Activated naive CD8-positive, alpha-beta T cell treated with anti-CD3 and anti-CD28 coated beads, Interleukin-2, amount 10 ng/mL, durations not matched to agents 7 days and 5 days (primary cell): ENCODE results near the gene PDXK. TPM values are rescaled to one million over a fixed set of nuclear protein-coding genes. Genes with fewer than 3 reads are reported as not detected.

Source experiments
- ATAC-seq: fragments of 150-1000 bp; cut with Tn5 transposase; one replicate; pipeline ENCODE4 v1.10.0; 2021; ENCODE audit warnings: low read depth, moderate library complexity
- POLR2A ChIA-PET: fragments of 350-600 bp; sonication (Branson Sonifier 250); formaldehyde crosslinking; loops from one replicate; lab custom pipeline; 2021; ENCODE audit warnings: antibody characterized with exemption; lab: Charles Lee
- DNase-seq: peaks from one replicate; pipeline ENCODE4 v3.0.0; 2021
- H3K27ac Mint-ChIP-seq: one replicate; pipeline ENCODE4 v1.8.0; 2022; ENCODE audit warnings: mild to moderate bottlenecking, mixed read lengths
- H3K27me3 Mint-ChIP-seq: one replicate; pipeline ENCODE4 v1.8.0; 2022; ENCODE audit warnings: mild to moderate bottlenecking, moderate library complexity, mixed read lengths
- H3K36me3 Mint-ChIP-seq: one replicate; pipeline ENCODE4 v1.8.0; 2021; ENCODE audit warnings: mild to moderate bottlenecking, mixed read lengths
- H3K4me1 Mint-ChIP-seq: one replicate; pipeline ENCODE4 v1.8.0; 2021; ENCODE audit warnings: mixed read lengths
- H3K4me3 Mint-ChIP-seq: one replicate; pipeline ENCODE4 v1.8.0; 2022; ENCODE audit warnings: mild to moderate bottlenecking, moderate library complexity, mixed read lengths
- H3K9me3 Mint-ChIP-seq: one replicate; pipeline ENCODE4 v1.8.0; 2021; ENCODE audit warnings: mixed read lengths
- total RNA-seq, 2 experiments: library from RNA; stranded (reverse); gene quantifications; one replicate each; pipeline ENCODE4 v1.2.3, GENCODE V29; 2021

Gene PDXK
- total RNA-seq, 2 experiments from 2014 or later, result 96.9 to 101 TPM

GRCh38 chr21:43720539-43721166, 1.7 kb downstream of the PDXK start:
- Mint-ChIP-seq H3K27me3 (peaks cover 14% of the 10 kb centered on the region), H3K36me3 (peaks cover 6% of the 10 kb centered on the region), H3K27ac (peak overlapping the region; percentile 64), H3K9me3 (no peaks in the 10 kb centered on the region), H3K4me1 (peaks cover 27% of the 10 kb centered on the region), H3K4me3 (peak overlapping the region; percentile 87)
- POLR2A ChIA-PET, result interaction anchor here (2.6 to 2.7 kb wide), 2 partner anchors 8 to 61 kb away, joined by 12 to 35 read pairs; partner anchors contain the start of genes HSF2BP and RRP1B
- ATAC-seq (no peak), DNase-seq (no peak)

GRCh38 chr21:43721206-43721605, 2.3 kb downstream of the PDXK start:
- Mint-ChIP-seq H3K9me3 (no peaks in the 10 kb centered on the region), H3K27me3 (peaks cover 13% of the 10 kb centered on the region), H3K36me3 (peaks cover 9% of the 10 kb centered on the region), H3K4me3 (peak overlapping the region; percentile 87), H3K4me1 (peaks cover 33% of the 10 kb centered on the region), H3K27ac (no peak overlapping the region)
- no peak for ATAC-seq
- DNase-seq, result no peak
- POLR2A ChIA-PET, result interaction anchor here (2.6 to 2.7 kb wide), 2 partner anchors 8 to 61 kb away, joined by 12 to 35 read pairs; partner anchors contain the start of genes HSF2BP and RRP1B

DNA sequence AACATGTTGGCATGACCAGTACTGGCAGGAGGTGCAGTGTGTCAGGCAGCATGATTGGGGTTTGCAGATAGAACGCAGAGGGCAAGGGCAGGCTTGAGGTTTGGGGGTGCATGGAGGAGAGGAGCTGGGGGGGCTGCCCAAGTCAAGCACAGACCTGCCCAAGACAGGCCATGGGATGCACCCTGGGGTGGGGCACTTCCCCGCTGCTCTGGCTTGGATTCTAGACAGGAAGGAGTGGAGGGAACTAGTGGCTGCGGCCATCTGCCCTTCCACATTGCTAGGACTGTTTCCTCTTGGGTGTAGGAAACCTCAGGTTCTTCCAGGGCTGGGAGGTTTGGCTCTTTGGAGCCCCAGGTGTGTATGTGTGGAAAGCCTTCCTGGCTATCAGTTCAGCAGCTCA, 3.0 kb downstream of the PDXK start:
- Mint-ChIP-seq H3K27ac (no peak overlapping the region), H3K27me3 (peaks cover 6% of the 10 kb centered on the region), H3K9me3 (no peaks in the 10 kb centered on the region), H3K4me1 (peaks cover 37% of the 10 kb centered on the region), H3K36me3 (peaks cover 13% of the 10 kb centered on the region), H3K4me3 (no peak overlapping the region)
- DNase-seq (no peak), ATAC-seq (no peak)
- POLR2A ChIA-PET, result interaction anchor here (2.7 kb wide), 1 partner anchor 62 kb away, joined by 12 read pairs; the partner anchor contains the start of genes HSF2BP and RRP1B

DNA sequence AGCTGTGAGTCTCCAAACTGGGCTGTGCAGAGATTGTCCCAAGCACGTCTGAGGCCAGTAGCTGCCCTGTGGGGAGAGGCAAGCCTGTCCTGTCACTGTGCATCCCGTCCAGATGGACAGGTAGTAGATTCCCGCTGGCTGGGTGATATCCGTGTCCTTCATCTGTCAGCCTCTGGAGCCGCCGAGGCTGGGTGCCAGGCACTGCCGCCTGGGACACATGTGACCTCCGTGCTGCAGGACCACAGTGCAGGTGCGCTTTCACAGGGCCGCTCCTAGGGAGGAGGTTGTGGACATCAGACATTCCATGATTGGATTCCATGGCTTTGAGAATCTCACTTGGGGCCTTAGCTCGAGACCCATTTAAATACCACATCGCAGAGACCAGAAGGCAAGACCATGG, 4.7 kb downstream of the PDXK start:
- peaks cover 13% of the 10 kb centered on the region for H3K36me3 Mint-ChIP-seq
- no peak overlapping the region for H3K4me3 Mint-ChIP-seq
- ATAC-seq (no peak), DNase-seq (no peak)
- POLR2A ChIA-PET, result interaction anchor here (0.7 kb wide), 1 partner anchor 26 kb away, joined by 3 read pairs; no protein-coding TSS in a partner anchor
- no peaks in the 10 kb centered on the region for H3K27me3 Mint-ChIP-seq
- peaks cover 51% of the 10 kb centered on the region for H3K4me1 Mint-ChIP-seq
- H3K9me3 Mint-ChIP-seq, result no peaks in the 10 kb centered on the region
- no peak overlapping the region for H3K27ac Mint-ChIP-seq

- POLR2A ChIA-PET, result interaction anchor here (0.8 to 4.2 kb wide), 5 partner anchors 7 to 67 kb away, joined by 3 to 35 read pairs (median 7); partner anchors contain the start of genes HSF2BP, PDXK and RRP1B
- peaks cover 45% of the 10 kb centered on the region for H3K4me1 Mint-ChIP-seq
- peaks cover 9% of the 10 kb centered on the region for H3K36me3 Mint-ChIP-seq
- no peak for ATAC-seq
- peak overlapping the region; percentile 45 for H3K27ac Mint-ChIP-seq
- no peak for DNase-seq
- H3K9me3 Mint-ChIP-seq, result no peaks in the 10 kb centered on the region
- peak overlapping the region; percentile 81 for H3K4me3 Mint-ChIP-seq
- no peaks in the 10 kb centered on the region for H3K27me3 Mint-ChIP-seq
These were observed 8.0 kb downstream of the PDXK start for GRCh38 chr21:43726686-43727518.

DNA sequence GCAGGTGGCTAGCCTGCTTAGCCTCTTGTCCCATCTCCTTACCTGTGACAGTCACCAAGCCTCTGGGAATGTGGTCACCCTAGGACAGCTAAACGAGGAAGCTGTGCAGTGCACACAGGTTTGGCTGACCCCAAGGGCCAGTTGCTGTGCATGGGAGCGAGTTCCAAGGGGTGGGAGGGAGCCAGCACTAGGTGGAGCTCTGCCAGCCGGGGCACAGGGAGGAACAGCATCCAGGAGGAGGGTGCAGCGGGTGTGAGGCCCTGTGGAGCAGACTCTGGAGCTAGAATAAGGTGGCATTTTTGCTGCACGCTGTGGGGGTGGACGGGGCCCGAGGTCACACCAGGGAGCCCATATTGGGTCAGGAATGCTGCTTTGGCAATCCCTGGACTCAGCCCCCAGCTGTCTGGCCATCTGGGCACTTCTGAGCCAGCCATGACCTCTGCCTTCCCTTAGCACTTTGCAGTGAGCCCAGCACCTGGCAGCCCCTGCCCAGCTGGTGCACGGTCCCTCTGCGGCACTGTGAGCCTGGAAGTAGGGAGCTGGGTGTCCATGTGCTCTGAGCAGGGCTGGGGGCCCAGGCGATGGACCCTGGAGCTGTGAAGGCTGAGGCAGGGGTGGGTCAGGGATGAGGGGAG, 8.7 kb downstream of the PDXK start:
- H3K36me3 Mint-ChIP-seq, result peaks cover 9% of the 10 kb centered on the region
- no peak for ATAC-seq
- H3K4me1 Mint-ChIP-seq, result peaks cover 44% of the 10 kb centered on the region
- no peaks in the 10 kb centered on the region for H3K9me3 Mint-ChIP-seq
- H3K27me3 Mint-ChIP-seq, result no peaks in the 10 kb centered on the region
- POLR2A ChIA-PET, result interaction anchor here (0.8 to 4.2 kb wide), 6 partner anchors 8 to 68 kb away, joined by 3 to 35 read pairs (median 6); partner anchors contain the start of genes HSF2BP, PDXK and RRP1B
- H3K4me3 Mint-ChIP-seq, result peak overlapping the region; percentile 81
- peak overlapping the region; percentile 76 for H3K27ac Mint-ChIP-seq
- no peak for DNase-seq

DNA sequence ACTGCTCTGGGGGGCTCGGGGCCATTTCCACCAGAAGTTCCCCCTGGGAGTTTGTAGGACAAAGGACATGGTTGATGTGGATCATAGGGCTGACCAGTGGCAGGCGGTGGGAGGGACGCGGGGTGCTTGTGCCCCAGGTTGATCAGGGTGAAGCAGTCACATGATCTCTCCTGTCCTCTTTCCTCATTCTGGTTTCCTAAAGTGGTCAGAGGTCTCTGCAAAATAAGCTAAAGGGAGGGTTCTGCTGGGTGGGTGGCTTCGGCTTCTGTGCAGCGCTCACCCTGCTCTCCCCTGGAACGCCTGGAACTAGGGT, 9.2 kb downstream of the PDXK start:
- POLR2A ChIA-PET, result interaction anchor here (1.5 to 4.2 kb wide), 5 partner anchors 8 to 68 kb away, joined by 5 to 35 read pairs (median 7); partner anchors contain the start of genes HSF2BP, PDXK and RRP1B

GRCh38 chr21:43728467-43729390, 9.8 kb downstream of the PDXK start:
- DNase-seq, result peak; percentile 82
- no peaks in the 10 kb centered on the region for H3K9me3 Mint-ChIP-seq
- H3K36me3 Mint-ChIP-seq, result peaks cover 8% of the 10 kb centered on the region
- peak overlapping the region; percentile 76 for H3K27ac Mint-ChIP-seq
- ATAC-seq, result peak; percentile 89
- H3K27me3 Mint-ChIP-seq, result no peaks in the 10 kb centered on the region
- POLR2A ChIA-PET, result interaction anchor here (1.5 to 4.2 kb wide), 5 partner anchors 8 to 69 kb away, joined by 5 to 35 read pairs (median 7); partner anchors contain the start of genes HSF2BP, PDXK and RRP1B
- peaks cover 48% of the 10 kb centered on the region for H3K4me1 Mint-ChIP-seq
- H3K4me3 Mint-ChIP-seq, result peak overlapping the region; percentile 81

More for the DNA sequence above, 9.2 kb downstream of the PDXK start:
- Mint-ChIP-seq H3K4me3 (peak overlapping the region; percentile 81), H3K4me1 (peaks cover 44% of the 10 kb centered on the region), H3K27ac (peak overlapping the region; percentile 76), H3K36me3 (peaks cover 9% of the 10 kb centered on the region), H3K9me3 (no peaks in the 10 kb centered on the region), H3K27me3 (no peaks in the 10 kb centered on the region)
- DNase-seq, result no peak
- no peak for ATAC-seq

- ATAC-seq (no peak), DNase-seq (no peak)
- POLR2A ChIA-PET, result no interaction called here
- no peaks in the 10 kb centered on the region for H3K27me3 Mint-ChIP-seq
- H3K36me3 Mint-ChIP-seq, result peaks cover 8% of the 10 kb centered on the region
- no peaks in the 10 kb centered on the region for H3K9me3 Mint-ChIP-seq
- H3K4me1 Mint-ChIP-seq, result peaks cover 47% of the 10 kb centered on the region
- H3K4me3 Mint-ChIP-seq, result no peak overlapping the region
- H3K27ac Mint-ChIP-seq, result no peak overlapping the region
These were observed 12.5 kb downstream of the PDXK start for GRCh38 chr21:43731476-43731875.

GRCh38 chr21:43731891-43732711, 13.2 kb downstream of the PDXK start:
- no peak overlapping the region for H3K4me3 Mint-ChIP-seq
- no peaks in the 10 kb centered on the region for H3K27me3 Mint-ChIP-seq
- H3K4me1 Mint-ChIP-seq, result peaks cover 40% of the 10 kb centered on the region
- no peak for ATAC-seq
- H3K9me3 Mint-ChIP-seq, result no peaks in the 10 kb centered on the region
- H3K27ac Mint-ChIP-seq, result no peak overlapping the region
- no peak for DNase-seq
- H3K36me3 Mint-ChIP-seq, result peaks cover 8% of the 10 kb centered on the region
- POLR2A ChIA-PET, result no interaction called here

DNA sequence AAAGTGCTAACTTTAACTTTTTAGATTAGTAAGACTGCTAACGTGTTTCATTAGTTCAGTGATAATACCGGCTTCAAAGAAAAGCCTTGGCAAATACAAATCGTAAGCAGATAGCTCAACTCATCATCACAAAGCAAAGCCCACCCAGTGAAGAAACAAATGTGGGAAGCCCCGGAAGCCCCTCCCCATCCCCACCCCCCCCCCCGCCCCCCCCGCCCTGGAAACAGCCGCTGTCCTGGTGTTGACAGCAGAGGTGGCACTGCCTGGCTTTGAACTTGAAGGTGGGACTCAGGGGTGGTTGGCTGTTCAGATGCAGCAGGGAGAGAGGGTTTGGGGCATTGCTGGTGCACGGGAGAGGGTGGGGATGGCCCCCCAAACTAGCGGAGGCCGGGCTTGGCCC, 14.1 kb downstream of the PDXK start:
- POLR2A ChIA-PET, result no interaction called here
- Mint-ChIP-seq H3K4me1 (peaks cover 32% of the 10 kb centered on the region), H3K4me3 (no peak overlapping the region), H3K27me3 (no peaks in the 10 kb centered on the region), H3K9me3 (no peaks in the 10 kb centered on the region), H3K27ac (no peak overlapping the region), H3K36me3 (peaks cover 10% of the 10 kb centered on the region)
- DNase-seq (no peak), ATAC-seq (no peak)
